ENCODE results near the gene HEXB. TPM values are rescaled to one million over a fixed set of nuclear protein-coding genes. Genes with fewer than 3 reads are reported as not detected.

The HEXB gene
- total and polyA plus RNA-seq, 2 donors (not counting 3 experiments of a cell fraction or from before 2014, with no cell fraction given), result 128 to 182 TPM

- TF ChIP-seq EZH2 (IDR thresholded peaks at IDR 0.05; ENCODE audit: borderline replicate concordance, low read depth, low read length, severe bottlenecking) (no peak), CTCF (IDR thresholded peaks at IDR 0.05; ENCODE audit: extremely low read depth in 1 of 2, insufficient read depth in 1 of 2, low read depth in 1 of 2, low read length in 2 of 2) (no peak), JUN (IDR thresholded peaks at IDR 0.05; ENCODE audit: borderline replicate concordance, insufficient read depth, insufficient read length, low read depth) (no peak), MYC (IDR thresholded peaks at IDR 0.05; ENCODE audit: low read depth, low read length) (no peak), GATA2 (IDR thresholded peaks at IDR 0.05; ENCODE audit: insufficient read depth, insufficient read length, low read depth, low read length) (no peak), POLR2A (IDR thresholded peaks at IDR 0.05; ENCODE audit: low read depth, low read length) (no peak), FOS (IDR thresholded peaks at IDR 0.05; ENCODE audit: borderline replicate concordance, insufficient read depth, low read length) (no peak), MAX (IDR thresholded peaks at IDR 0.05; ENCODE audit: insufficient read depth, insufficient read length) (no peak), POLR2AphosphoS5 (IDR thresholded peaks at IDR 0.05; ENCODE audit: insufficient read depth, low read depth, low read length) (no peak)
- H3K9me3 ChIP-seq (replicated peaks; ENCODE audit: control insufficient read depth, insufficient read depth, low read length), result no peaks in the 10 kb centered on the region
- H3K36me3 ChIP-seq (ENCODE audit: control insufficient read depth in 2 of 2, extremely low read depth in 1 of 2, insufficient read depth in 2 of 2, low read length in 2 of 2), result peaks cover 2 to 3% of the 10 kb centered on the region in 2 experiments
- H3K27me3 ChIP-seq (ENCODE audit: control insufficient read depth in 2 of 2, insufficient read depth in 2 of 2, low read length in 2 of 2), result no peaks in the 10 kb centered on the region
- DNase-seq (ENCODE audit: low read depth, low spot score) (no peak), FAIRE-seq (no peak)
- H3K9ac ChIP-seq (replicated peaks; ENCODE audit: extremely low read depth, insufficient read depth, low read length), result no peak overlapping the region
- dilution Hi-C loops (cut with MboI; ENCODE audit: extremely low pct_ligation_motif_present, low sequenced_read_pairs) (no loop called here), intact Hi-C loops (cut with micrococcal nuclease) (no loop called here)
- H3K4me2 ChIP-seq (ENCODE audit: insufficient read depth, low read length), result no peak overlapping the region
- H3K4me1 ChIP-seq (ENCODE audit: control insufficient read depth, extremely low read depth, insufficient read depth, low read length), result no peaks in the 10 kb centered on the region
- H3K4me3 ChIP-seq (replicated peaks in 1 of 3; ENCODE audit: insufficient read depth in 1 of 3, low read depth in 1 of 3, low read length in 3 of 3), result no peak overlapping the region
- H3K79me2 ChIP-seq (ENCODE audit: control insufficient read depth, insufficient read depth, low read length), result no peaks in the 10 kb centered on the region
- BruUV-seq (replicated peaks), result no TSS peak
- H3K27ac ChIP-seq (ENCODE audit: insufficient read depth, low read depth, low read length), result no peak overlapping the region
- no peak overlapping the region for H2AFZ ChIP-seq (ENCODE audit: low read depth, low read length)
- ChIA-PET CTCF (interaction anchor here (1.0 kb wide), 1 partner anchor 11 kb away, joined by 3 read pairs; no protein-coding TSS in a partner anchor), POLR2A (no interaction called here)
- H3K9me1 ChIP-seq (replicated peaks; ENCODE audit: control insufficient read depth, extremely low read depth, insufficient read depth, low read length), result no peaks in the 10 kb centered on the region
- H4K20me1 ChIP-seq (replicated peaks; ENCODE audit: control insufficient read depth, extremely low read depth, insufficient read depth, low read length), result no peaks in the 10 kb centered on the region
These were observed 51.7 kb downstream of the HEXB start for GRCh38 chr5:74736759-74737158.
